Transverse colon (tissue), 4 donors: ENCODE results near the gene RSRC1. TPM values are rescaled to one million over a fixed set of nuclear protein-coding genes. Genes with fewer than 3 reads are reported as not detected.
"Not testable (repeated sequence)": the region's sequence is repeated elsewhere in the genome, so short reads cannot be mapped to it uniquely, and the experiment has no call there.

ENCODE experiments used
- DNase-seq: peaks from one replicate; pipeline ENCODE4 v3.0.0-alpha.2; 2019
- H3K27ac ChIP-seq, 4 donors: fragments of 200-600 bp; sonication (generic); 2 replicates each; pipeline ENCODE4 v1.5.1; 2016 to 2018; ENCODE audit warnings: inconsistent platforms in 4 of 4
- H3K27me3 ChIP-seq: fragments of 200-600 bp; sonication (generic); 2 replicates; pipeline ENCODE4 v1.5.1; 2017; ENCODE audit warnings: inconsistent platforms
- H3K36me3 ChIP-seq, 4 donors: fragments of 200-600 bp; sonication (generic); 2 replicates each; pipeline ENCODE4 v1.5.1; 2017 to 2019; ENCODE audit warnings: inconsistent platforms in 4 of 4
- H3K4me1 ChIP-seq, 4 donors: fragments of 200-600 bp; sonication (generic); 2 replicates each; pipeline ENCODE4 v1.5.1; 2017 to 2020; ENCODE audit warnings: inconsistent platforms in 4 of 4
- H3K4me3 ChIP-seq, 4 donors: fragments of 200-600 bp; sonication (generic); 1 replicate in 1 of 4; 2 replicates in 3 of 4; pipeline versions ENCODE4 v1.5.1 to v1.6.1; 2017 to 2019; ENCODE audit warnings: inconsistent platforms in 4 of 4
- H3K9me3 ChIP-seq, 2 donors: fragments of 200-600 bp; sonication (generic); 2 replicates each; pipeline ENCODE4 v1.5.1; 2017 to 2019; ENCODE audit warnings: inconsistent platforms in 2 of 2
- CTCF ChIP-seq, 5 experiments: fragments of 200-600 bp in 3 of 5; fragments of 450-650 bp in 2 of 5; sonication (generic) in 3 of 5; IDR thresholded peaks; 1 replicate in 2 of 5; 2 replicates in 3 of 5; pipeline ENCODE4 v1.5.1; 2016 to 2017; ENCODE audit warnings: antibody characterized with exemption in 5 of 5, inconsistent platforms in 3 of 5, mild to moderate bottlenecking in 2 of 5, moderate library complexity in 1 of 5
- EP300 ChIP-seq: sonication (generic); formaldehyde crosslinking; IDR thresholded peaks from one replicate; pipeline ENCODE4 v1.6.1; 2017; ENCODE audit warnings: antibody characterized with exemption, low read depth
- POLR2A ChIP-seq: fragments of 450-650 bp; IDR thresholded peaks from one replicate; pipeline ENCODE4 v1.6.1; 2016; ENCODE audit warnings: antibody characterized with exemption, mild to moderate bottlenecking, moderate library complexity
- POLR2AphosphoS5 ChIP-seq, 3 donors: sonication (generic); formaldehyde crosslinking; IDR thresholded peaks; one replicate each; pipeline ENCODE4 v1.6.1; 2016; ENCODE audit warnings: antibody characterized with exemption in 3 of 3
- WGBS, 2 donors: methylation state at CpG; one replicate each; pipeline ENCODE4 v1.1.5; 2018; ENCODE audit warnings: low coverage in 1 of 2; 5-methylcytosine and 5-hydroxymethylcytosine counted together
- in situ Hi-C, 4 donors: fragments of 200-750 bp; cut with MboI; loops; one replicate each; pipeline versions ENCODE4 v1.15.0 to v1.15.1; 2017; ENCODE audit warnings: low sequenced_read_pairs in 3 of 4, low pct_ligation_motif_present in 1 of 4, low pct_unique_long_range_greater_than_20kb in 1 of 4
- intact Hi-C: fragments of 100-400 bp; cut with DNase I; formaldehyde crosslinking; loops from one replicate; pipeline ENCODE4 v1.15.1; 2023; ENCODE audit warnings: low total_unique reads
- total RNA-seq, 4 donors: library from RNA; depleted of rRNA; stranded (reverse); fragments of >200 nt; gene quantifications; one replicate each; pipeline ENCODE4 v1.1.0, GENCODE V29; 2016

RSRC1 gene
- total RNA-seq, 4 donors from 2014 or later = 5.6 to 65.1 (median 37.1) TPM

DNA sequence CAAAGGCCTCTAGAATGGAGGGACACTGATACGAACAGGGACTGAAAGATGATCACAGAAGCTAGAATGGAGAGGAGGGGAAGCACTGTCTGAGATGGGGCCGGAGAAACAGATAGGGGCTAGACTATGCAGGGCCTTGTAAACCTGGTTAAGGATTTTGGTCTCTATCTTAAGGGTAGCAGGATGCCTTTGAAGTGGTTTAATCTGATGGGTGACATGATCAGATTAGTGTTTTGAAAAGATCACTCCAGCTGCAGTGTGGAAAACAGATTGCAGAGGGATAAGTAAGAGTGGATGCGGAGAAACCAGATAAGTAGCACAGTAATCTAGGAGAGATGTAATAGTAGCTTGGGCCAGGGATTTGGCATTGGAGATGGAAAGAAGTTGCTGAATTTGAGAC is 108.1 kb downstream of the RSRC1 start:
- in situ Hi-C loops = no loop called here
- H3K36me3 ChIP-seq = no peaks in the 10 kb centered on the region
- no peak for TF ChIP-seq EP300
- TF ChIP-seq POLR2A = no peak
- TF ChIP-seq POLR2AphosphoS5 (IDR thresholded peaks at IDR 0.05) = no peak
- no peak for TF ChIP-seq CTCF (IDR thresholded peaks at IDR 0.05)
- WGBS, 2 donors = 98 to 100% methylated on average over 3 of the region's 3 CpGs
- no peaks in the 10 kb centered on the region for H3K9me3 ChIP-seq
- H3K4me3 ChIP-seq = no peak overlapping the region
- intact Hi-C loops = no loop called here
- H3K27ac ChIP-seq = no peak overlapping the region
- no peaks in the 10 kb centered on the region for H3K4me1 ChIP-seq
- H3K27me3 ChIP-seq = no peaks in the 10 kb centered on the region
- DNase-seq = no peak

- in situ Hi-C loops = no loop called here
- Histone ChIP-seq H3K9me3 (no peaks in the 10 kb centered on the region), H3K4me1 (no peaks in the 10 kb centered on the region)
Measured at GRCh38 chr3:158220575-158220974, 110.7 kb downstream of the RSRC1 start.

DNA sequence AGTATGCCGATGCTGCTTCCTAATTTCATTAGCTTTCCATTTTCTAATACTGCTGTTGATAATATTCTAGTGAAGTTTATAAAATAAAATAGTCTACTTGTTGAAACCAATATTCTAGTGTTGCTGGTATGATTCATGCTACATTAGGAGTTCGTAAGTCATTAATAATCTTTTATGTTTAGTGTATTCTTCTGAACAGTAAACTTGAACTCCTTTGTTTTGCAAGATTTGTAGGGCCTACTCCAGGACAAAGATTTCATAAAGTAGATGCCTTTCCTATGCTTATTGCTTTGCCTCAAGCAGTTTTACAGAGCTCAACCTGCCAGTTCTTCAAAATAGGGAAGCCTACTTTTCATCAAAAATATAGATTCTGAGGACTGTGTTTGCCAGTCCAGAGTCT is 111.5 kb downstream of the RSRC1 start:
- in situ Hi-C loops (no loop called here), intact Hi-C loops (no loop called here)
- no peak for DNase-seq
- H3K27ac ChIP-seq = no peak overlapping the region
- 93 to 96% methylated on average over 2 of the region's 2 CpGs for WGBS, 2 donors
- no peak for TF ChIP-seq EP300
- TF ChIP-seq CTCF (IDR thresholded peaks at IDR 0.05) = no peak
- TF ChIP-seq POLR2AphosphoS5 (IDR thresholded peaks at IDR 0.05) = no peak
- TF ChIP-seq POLR2A = no peak
- H3K4me3 ChIP-seq = no peak overlapping the region
- no peaks in the 10 kb centered on the region for H3K9me3 ChIP-seq
- no peaks in the 10 kb centered on the region for H3K36me3 ChIP-seq
- no peaks in the 10 kb centered on the region for H3K4me1 ChIP-seq
- H3K27me3 ChIP-seq = no peaks in the 10 kb centered on the region

More at GRCh38 chr3:158220575-158220974, 110.7 kb downstream of the RSRC1 start:
- H3K27me3 ChIP-seq = no peaks in the 10 kb centered on the region
- H3K36me3 ChIP-seq = no peaks in the 10 kb centered on the region
- intact Hi-C loops = no loop called here
- no peak for DNase-seq
- no peak for TF ChIP-seq EP300
- no peak for TF ChIP-seq POLR2AphosphoS5 (IDR thresholded peaks at IDR 0.05)
- TF ChIP-seq CTCF (IDR thresholded peaks at IDR 0.05) = no peak
- no peak for TF ChIP-seq POLR2A
- no peak overlapping the region for H3K4me3 ChIP-seq
- no peak overlapping the region for H3K27ac ChIP-seq

- intact Hi-C loops = no loop called here
- in situ Hi-C loops = no loop called here
- no peak overlapping the region for H3K27ac ChIP-seq
- no peak for TF ChIP-seq POLR2A
- no peak for TF ChIP-seq CTCF (IDR thresholded peaks at IDR 0.05)
- no peak for TF ChIP-seq EP300
- TF ChIP-seq POLR2AphosphoS5 (IDR thresholded peaks at IDR 0.05) = no peak
- no peak for DNase-seq
- H3K4me3 ChIP-seq = no peak overlapping the region
- no peaks in the 10 kb centered on the region for H3K36me3 ChIP-seq
- no peaks in the 10 kb centered on the region for H3K27me3 ChIP-seq
- H3K9me3 ChIP-seq = no peaks in the 10 kb centered on the region
- no peaks in the 10 kb centered on the region for H3K4me1 ChIP-seq
Measured at GRCh38 chr3:158226429-158226828, 116.5 kb downstream of the RSRC1 start.

DNA sequence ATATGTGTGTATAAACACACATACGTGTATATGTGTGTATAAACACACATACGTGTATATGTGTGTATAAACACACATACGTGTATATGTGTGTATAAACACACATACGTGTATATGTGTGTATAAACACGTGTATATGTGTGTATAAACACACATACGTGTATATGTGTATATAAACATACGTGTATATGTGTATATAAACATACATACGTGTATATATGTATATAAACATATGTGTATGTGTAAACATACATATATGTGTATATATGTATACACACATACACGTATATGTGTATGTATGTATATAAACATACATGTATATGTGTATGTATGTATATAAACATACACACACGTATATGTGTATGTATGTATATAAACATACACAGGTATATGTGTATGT is 119.1 kb downstream of the RSRC1 start:
- H3K27ac ChIP-seq, H3K36me3 ChIP-seq, H3K27me3 ChIP-seq, in situ Hi-C loops, H3K9me3 ChIP-seq, intact Hi-C loops, H3K4me3 ChIP-seq, H3K4me1 ChIP-seq, DNase-seq: not testable (repeated sequence)
- WGBS, 2 donors = 89 to 92% methylated on average over 10 of the region's 10 CpGs
